ENCODE data around the gene IRS4. TPM values are rescaled to one million over a fixed set of nuclear protein-coding genes. Genes with fewer than 3 reads are reported as not detected.

IRS4 gene
- polyA plus RNA-seq, 3 donors = not detected

DNA sequence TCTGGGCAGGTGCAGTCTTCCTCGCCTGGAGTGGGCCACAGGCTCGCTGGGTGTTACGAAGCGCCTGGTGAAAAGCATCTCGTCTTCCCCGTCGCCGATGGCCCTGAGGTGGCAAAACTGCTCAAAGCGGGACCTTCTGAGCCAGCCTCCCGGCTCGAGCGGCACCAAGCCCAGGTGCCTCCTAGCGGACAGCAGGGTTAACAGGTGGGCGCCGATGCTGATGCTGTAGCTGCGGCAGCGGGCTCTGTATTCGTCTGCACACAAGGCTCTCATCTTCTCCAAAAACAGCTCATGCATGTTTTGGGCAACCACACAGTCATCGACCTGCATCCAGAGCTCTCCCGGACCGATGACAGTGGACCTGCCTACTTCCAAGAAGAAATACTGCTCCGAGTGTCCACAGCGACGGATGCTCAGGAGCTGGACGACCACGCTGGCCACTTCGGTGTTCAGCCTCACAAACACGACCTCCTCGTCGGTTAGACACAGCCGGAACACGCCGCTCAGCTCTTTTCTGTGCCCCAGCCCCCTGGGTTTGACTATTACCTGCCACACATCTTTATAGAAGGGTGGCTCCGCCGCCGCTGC lies 1.2 kb downstream of the IRS4 start:
- H3K27me3 Mint-ChIP-seq (ENCODE audit: low read depth in 3 of 3) = peaks cover 63 to 82% (median 80%) of the 10 kb centered on the region in 3 donors
- H3K9me3 Mint-ChIP-seq = peaks cover 0 to 41% (median 14%) of the 10 kb centered on the region in 7 donors
- no peak overlapping the region for H3K4me3 ChIP-seq (replicated peaks in 1 of 3; ENCODE audit: low read depth in 2 of 3, low read length in 3 of 3)
- no peak for DNase-seq
- H3K27me3 ChIP-seq (ENCODE audit: control insufficient read depth in 2 of 2, insufficient read depth in 2 of 2, low read length in 2 of 2) = peaks cover 17 to 80% of the 10 kb centered on the region in 2 donors
- H3K36me3 Mint-ChIP-seq = no peaks in the 10 kb centered on the region
- no peak overlapping the region for H3K4me2 ChIP-seq (replicated peaks; ENCODE audit: extremely low read depth, low read length, poor library complexity, severe bottlenecking)
- no peak overlapping the region for H3K9ac ChIP-seq (ENCODE audit: insufficient read depth, low read length, poor library complexity, severe bottlenecking)
- peaks cover 0 to 12% of the 10 kb centered on the region in 2 donors for H3K9me3 ChIP-seq (replicated peaks in 1 of 2; ENCODE audit: control insufficient read depth in 1 of 2, insufficient read depth in 1 of 2, low read length in 2 of 2)
- no peak overlapping the region for H2AFZ ChIP-seq (ENCODE audit: insufficient read depth, low read depth, low read length, poor library complexity, severe bottlenecking)
- TF ChIP-seq CTCF (IDR thresholded peaks at IDR 0.05) = no peak
- 3% methylated on average over 26 of the region's 36 CpGs for WGBS (ENCODE audit: insufficient coverage)
- H3K79me2 ChIP-seq (ENCODE audit: insufficient read depth, low read length) = no peaks in the 10 kb centered on the region
- no peaks in the 10 kb centered on the region for H4K20me1 ChIP-seq (ENCODE audit: insufficient read depth, low read length)
- intact Hi-C loops (cut with micrococcal nuclease) = no loop called here
- no peak overlapping the region for H3K27ac ChIP-seq (ENCODE audit: low read depth in 1 of 2, low read length in 2 of 2)
- peaks cover 1% of the 10 kb centered on the region for H3K4me1 Mint-ChIP-seq
- H3K4me3 Mint-ChIP-seq = peak overlapping the region in 1 of 2 donors; percentile 59
- H3K27ac Mint-ChIP-seq = no peak overlapping the region
- H3K36me3 ChIP-seq (replicated peaks in 1 of 2; ENCODE audit: control insufficient read depth in 1 of 2, insufficient read depth in 2 of 2, low read length in 2 of 2) = no peaks in the 10 kb centered on the region
- H3K4me1 ChIP-seq (ENCODE audit: control insufficient read depth in 1 of 2, insufficient read depth in 2 of 2, low read length in 2 of 2) = no peaks in the 10 kb centered on the region

GRCh38 chrX:108734426-108734825 lies 1.9 kb downstream of the IRS4 start:
- Mint-ChIP-seq H3K9me3 (peaks cover 0 to 41% (median 14%) of the 10 kb centered on the region in 7 donors), H3K27me3 (ENCODE audit: low read depth in 3 of 3) (peaks cover 64 to 82% (median 80%) of the 10 kb centered on the region in 3 donors), H3K27ac (no peak overlapping the region), H3K36me3 (no peaks in the 10 kb centered on the region), H3K4me1 (peaks cover 1% of the 10 kb centered on the region), H3K4me3 (peak overlapping the region in 1 of 2 donors; percentile 59)
- no peak for TF ChIP-seq CTCF (IDR thresholded peaks at IDR 0.05)
- Histone ChIP-seq H3K9me3 (replicated peaks in 1 of 2; ENCODE audit: control insufficient read depth in 1 of 2, insufficient read depth in 1 of 2, low read length in 2 of 2) (peaks cover 0 to 12% of the 10 kb centered on the region in 2 donors), H3K4me2 (replicated peaks; ENCODE audit: extremely low read depth, low read length, poor library complexity, severe bottlenecking) (no peak overlapping the region), H3K27me3 (ENCODE audit: control insufficient read depth in 2 of 2, insufficient read depth in 2 of 2, low read length in 2 of 2) (peaks cover 17 to 82% of the 10 kb centered on the region in 2 donors), H3K27ac (ENCODE audit: low read depth in 1 of 2, low read length in 2 of 2) (no peak overlapping the region), H3K4me1 (ENCODE audit: control insufficient read depth in 1 of 2, insufficient read depth in 2 of 2, low read length in 2 of 2) (no peaks in the 10 kb centered on the region), H3K9ac (ENCODE audit: insufficient read depth, low read length, poor library complexity, severe bottlenecking) (no peak overlapping the region), H3K79me2 (ENCODE audit: insufficient read depth, low read length) (no peaks in the 10 kb centered on the region), H3K4me3 (replicated peaks in 1 of 3; ENCODE audit: low read depth in 2 of 3, low read length in 3 of 3) (no peak overlapping the region), H3K36me3 (replicated peaks in 1 of 2; ENCODE audit: control insufficient read depth in 1 of 2, insufficient read depth in 2 of 2, low read length in 2 of 2) (no peaks in the 10 kb centered on the region), H2AFZ (ENCODE audit: insufficient read depth, low read depth, low read length, poor library complexity, severe bottlenecking) (no peak overlapping the region), H4K20me1 (ENCODE audit: insufficient read depth, low read length) (no peaks in the 10 kb centered on the region)
- no peak for DNase-seq
- 71% methylated on average over 5 of the region's 7 CpGs for WGBS (ENCODE audit: insufficient coverage)
- intact Hi-C loops (cut with micrococcal nuclease) = no loop called here

All from CD14-positive monocyte (primary cell).